Measurements from ENCODE around the gene GREB1. TPM values are rescaled to one million over a fixed set of nuclear protein-coding genes. Genes with fewer than 3 reads are reported as not detected.

Gene GREB1
- total and polyA plus RNA-seq, 2 experiments from 2014 or later = 12.0 to 35.0 TPM

GRCh38 chr2:11634584-11634983 lies 100.7 kb downstream of the GREB1 start:
- Histone ChIP-seq H3F3A (replicated peaks; ENCODE audit: low read depth) (no peaks in the 10 kb centered on the region), H3K4me1 (ENCODE audit: insufficient read depth) (no peaks in the 10 kb centered on the region), H2AFZ (no peak overlapping the region), H4K20me1 (replicated peaks; ENCODE audit: insufficient read depth) (no peaks in the 10 kb centered on the region; the same call in 1 of the 2 replicates), H3K4me2 (no peak overlapping the region), H3K36me3 (ENCODE audit: insufficient read depth) (peaks cover 16% of the 10 kb centered on the region), H3K4me3 (no peak overlapping the region), H3K27ac (ENCODE audit: low read depth) (no peak overlapping the region), H3K9me2 (ENCODE audit: insufficient read depth) (no peaks in the 10 kb centered on the region), H3K27me3 (ENCODE audit: insufficient read depth) (no peaks in the 10 kb centered on the region), H3K79me2 (replicated peaks; ENCODE audit: insufficient read depth) (no peaks in the 10 kb centered on the region)
- H3K27me3 Mint-ChIP-seq (ENCODE audit: insufficient read depth, low read depth, poor library complexity) = peaks cover 7% of the 10 kb centered on the region
- no peak overlapping the region for H3K27ac Mint-ChIP-seq
- peaks cover 56% of the 10 kb centered on the region for H3K36me3 Mint-ChIP-seq (ENCODE audit: low read depth)
- TF ChIP-seq EZH2 (IDR thresholded peaks at IDR 0.05; ENCODE audit: low read depth, unreplicated experiment) = no peak
- TF ChIP-seq REST (IDR thresholded peaks at IDR 0.05; ENCODE audit: unreplicated experiment) = no peak
- no peak for TF ChIP-seq ZNF462 (CRISPR knock-in tag; IDR thresholded peaks at IDR 0.05)
- TF ChIP-seq EZH2phosphoT487 (IDR thresholded peaks at IDR 0.05; ENCODE audit: unreplicated experiment) = no peak
- no peak for TF ChIP-seq POLR2AphosphoS5 (IDR thresholded peaks at IDR 0.05; ENCODE audit: low read depth)
- no peak for TF ChIP-seq JUNB (IDR thresholded peaks at IDR 0.05; ENCODE audit: unreplicated experiment)
- TF ChIP-seq NANOG (IDR thresholded peaks at IDR 0.05; ENCODE audit: borderline replicate concordance) = no peak
- no peak for TF ChIP-seq CREB1 (CRISPR knock-in tag; IDR thresholded peaks at IDR 0.05; ENCODE audit: low read depth)
- H3K9me3 Mint-ChIP-seq = no peaks in the 10 kb centered on the region
- no peak for DNase-seq (ENCODE audit: low spot score)
- no peak for ATAC-seq
- H3K4me3 Mint-ChIP-seq = no peak overlapping the region
- H3K4me1 Mint-ChIP-seq = peaks cover 5% of the 10 kb centered on the region; the same call in 2 of the 3 replicates
